Muscle of leg (tissue), 11 donors: ENCODE results near the gene FBL. TPM values are rescaled to one million over a fixed set of nuclear protein-coding genes. Genes with fewer than 3 reads are reported as not detected.
"Not testable (repeated sequence)": the region's sequence is repeated elsewhere in the genome, so short reads cannot be mapped to it uniquely, and the experiment has no call there.

Experiments used
- DNase-seq: peaks from one replicate; pipeline ENCODE4 v3.0.0; 2013
- H3K27ac ChIP-seq: one replicate; pipeline ENCODE4 v1.5.1; 2013; ENCODE audit warnings: mild to moderate bottlenecking, low read length, control low read depth
- H3K27me3 ChIP-seq: one replicate; pipeline ENCODE4 v1.6.1; 2013; ENCODE audit warnings: low read length; ENCODE audit not compliant: control insufficient read depth, insufficient read depth
- H3K36me3 ChIP-seq: one replicate; pipeline ENCODE4 v1.6.1; 2013; ENCODE audit warnings: low read length; ENCODE audit not compliant: control insufficient read depth, insufficient read depth
- H3K4me1 ChIP-seq: one replicate; pipeline ENCODE4 v1.6.1; 2013; ENCODE audit warnings: low read length; ENCODE audit not compliant: control insufficient read depth, insufficient read depth
- H3K4me3 ChIP-seq: one replicate; pipeline ENCODE4 v1.5.1; 2013; ENCODE audit warnings: low read length, control low read depth
- H3K9me3 ChIP-seq: replicated peaks from 2 replicates; pipeline ENCODE4 v1.6.1; 2013; ENCODE audit warnings: low read depth, low read length; ENCODE audit not compliant: control insufficient read depth
- WGBS: methylation state at CpG from one replicate; pipeline ENCODE4 v1.1.5; 2013; ENCODE audit warnings: missing lambda C conversion rate; ENCODE audit not compliant: insufficient coverage; 5-methylcytosine and 5-hydroxymethylcytosine counted together
- polyA plus RNA-seq, 8 donors: library from polyadenylated mRNA; unstranded; fragments of 120-200 nt; gene quantifications; one replicate each; pipeline versions ENCODE4 v1.2.1 to v1.2.3, GENCODE V29; 2013; ENCODE audit warnings: inconsistent platforms in 1 of 8, low replicate concordance in 1 of 8; ENCODE audit not compliant: insufficient read length in 8 of 8, insufficient read depth in 1 of 8
- total RNA-seq: library from RNA; stranded (reverse); fragments of 120-200 nt; gene quantifications from one replicate; pipeline ENCODE4 v1.2.4, GENCODE V29; 2013

FBL gene
- total and polyA plus RNA-seq, 9 donors = 159 to 375 (median 294) TPM

DNA sequence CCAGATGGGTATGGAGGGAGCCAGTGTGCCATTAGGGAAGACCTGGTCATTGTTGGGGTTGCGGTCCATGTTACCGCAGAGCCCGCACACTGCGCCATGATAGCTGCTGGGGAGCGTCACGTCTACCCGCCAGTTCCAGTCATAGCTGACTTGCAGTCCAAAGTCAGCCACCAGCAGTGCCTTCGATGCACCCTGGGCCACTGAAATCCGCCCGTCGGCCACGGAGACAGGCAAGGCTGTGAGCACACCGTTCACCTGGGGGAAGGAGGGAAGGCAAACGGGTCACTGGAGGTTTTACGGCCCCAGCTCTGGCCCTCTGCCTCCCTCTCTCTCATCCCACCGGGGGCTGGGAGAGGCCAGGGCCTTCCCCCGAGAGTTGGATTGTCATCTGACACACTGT lies 31.8 kb upstream of the FBL start:
- H3K9me3 ChIP-seq, DNase-seq, H3K27me3 ChIP-seq, H3K36me3 ChIP-seq, H3K4me3 ChIP-seq, H3K4me1 ChIP-seq, H3K27ac ChIP-seq: not testable (repeated sequence)
- WGBS = 91% methylated on average over 8 of the region's 17 CpGs

- not testable (repeated sequence) for H3K4me1 ChIP-seq, H3K9me3 ChIP-seq, H3K4me3 ChIP-seq, H3K27me3 ChIP-seq, H3K27ac ChIP-seq, H3K36me3 ChIP-seq
- peak; percentile 49 for DNase-seq
- no CpG with 5 or more reads among the region's 14 CpGs for WGBS
These were observed 31.3 kb upstream of the FBL start for GRCh38 chr19:39877488-39877887.

DNA sequence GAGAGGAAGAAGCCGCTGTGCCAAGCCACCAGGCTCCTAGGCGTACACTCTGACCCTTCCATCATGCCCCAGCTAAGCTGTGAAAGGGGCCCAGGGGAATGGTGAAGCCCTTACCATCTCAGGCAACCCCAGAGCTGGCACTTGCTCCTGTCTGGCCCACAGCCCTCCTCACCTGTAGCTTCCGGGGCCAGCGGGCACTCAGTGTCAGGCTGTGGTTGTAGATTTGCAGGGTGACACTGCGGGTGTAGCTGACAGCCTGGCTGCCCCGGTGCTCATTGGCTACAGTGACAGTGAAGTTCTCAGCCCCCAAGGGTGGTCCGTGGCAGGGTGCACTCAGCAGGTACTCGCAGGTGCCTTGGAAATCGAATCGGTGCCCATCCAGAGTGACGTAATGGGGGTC lies 30.3 kb upstream of the FBL start:
- H3K4me3 ChIP-seq, H3K9me3 ChIP-seq, H3K27me3 ChIP-seq, H3K36me3 ChIP-seq, DNase-seq, H3K27ac ChIP-seq, H3K4me1 ChIP-seq: not testable (repeated sequence)
- WGBS = no CpG with 5 or more reads among the region's 11 CpGs

DNA sequence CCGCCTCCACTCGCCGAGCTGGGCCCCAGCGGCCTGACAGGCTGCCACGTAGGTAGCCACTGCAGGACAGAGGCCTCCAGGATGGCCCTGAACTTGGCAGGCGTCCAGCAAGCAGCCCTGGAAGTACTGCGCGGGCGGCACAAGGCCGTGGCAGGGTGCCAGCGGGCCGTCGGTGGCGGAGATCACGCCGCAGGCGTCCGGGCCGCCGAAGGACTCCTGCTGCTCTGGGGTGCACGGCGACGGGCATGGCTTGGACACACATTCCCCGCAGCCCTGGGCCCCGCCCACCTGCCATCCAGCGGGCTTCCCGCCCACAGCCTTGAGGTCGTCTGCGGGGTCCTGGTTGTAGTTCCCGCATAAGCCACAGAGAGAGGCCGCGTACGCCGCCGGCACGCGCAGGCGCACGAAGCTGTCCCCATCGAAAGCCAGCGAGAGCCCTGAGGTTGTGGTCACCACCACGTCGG lies 29.3 kb upstream of the FBL start:
- not testable (repeated sequence) for H3K27me3 ChIP-seq, H3K4me3 ChIP-seq, H3K36me3 ChIP-seq, H3K4me1 ChIP-seq, H3K9me3 ChIP-seq, DNase-seq, H3K27ac ChIP-seq
- 26% methylated on average over 40 of the region's 43 CpGs for WGBS

DNA sequence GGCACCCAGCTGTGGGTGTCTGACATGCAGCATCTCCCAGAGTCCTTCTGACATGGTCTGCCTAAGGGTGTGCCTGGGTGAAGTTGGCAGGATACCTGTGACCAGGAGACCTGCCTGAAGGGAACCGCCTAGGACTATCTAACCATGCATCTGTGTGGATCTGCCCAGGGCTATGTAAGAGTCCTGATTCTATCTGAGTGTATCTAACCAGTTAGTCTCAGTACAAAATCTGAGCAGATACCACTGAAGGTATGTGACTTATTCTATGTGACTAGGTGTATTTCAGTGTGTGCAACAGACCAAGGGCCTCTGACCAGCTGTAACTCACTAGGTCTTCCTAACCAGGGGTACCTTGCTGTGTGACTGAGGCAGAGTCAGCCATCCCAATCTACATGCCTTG lies 28.2 kb upstream of the FBL start:
- Histone ChIP-seq H3K4me3 (no peak overlapping the region), H3K9me3 (no peaks in the 10 kb centered on the region), H3K4me1 (no peaks in the 10 kb centered on the region), H3K36me3 (no peaks in the 10 kb centered on the region), H3K27ac (no peak overlapping the region), H3K27me3 (no peaks in the 10 kb centered on the region)
- DNase-seq = no peak
- WGBS = no CpG with 5 or more reads among the region's 1 CpG

DNA sequence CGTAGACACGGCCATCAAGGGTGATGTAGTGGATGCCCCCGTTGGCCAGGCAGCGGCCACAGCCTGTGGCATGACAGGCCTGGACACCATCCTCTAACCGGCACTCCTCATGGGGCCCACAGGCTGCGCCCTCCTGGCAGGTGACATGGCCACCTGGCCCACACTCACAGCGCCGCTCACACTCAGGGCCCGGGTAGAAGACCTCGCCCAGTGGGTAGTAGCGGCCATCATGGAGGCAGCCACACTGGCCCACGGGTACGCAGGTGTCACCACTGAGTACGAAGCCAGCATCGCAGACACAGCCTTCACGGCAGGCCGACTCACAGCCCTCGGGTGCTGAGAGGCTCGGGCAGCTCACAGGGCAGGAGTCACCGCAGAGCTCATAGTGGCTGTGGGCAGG lies 27.2 kb upstream of the FBL start:
- WGBS = 92% methylated on average over 20 of the region's 20 CpGs
- no peaks in the 10 kb centered on the region for H3K9me3 ChIP-seq
- no peaks in the 10 kb centered on the region for H3K4me1 ChIP-seq
- no peaks in the 10 kb centered on the region for H3K27me3 ChIP-seq
- no peak overlapping the region for H3K4me3 ChIP-seq
- H3K36me3 ChIP-seq = no peaks in the 10 kb centered on the region
- H3K27ac ChIP-seq = no peak overlapping the region
- no peak for DNase-seq

- Histone ChIP-seq H3K27ac (no peak overlapping the region), H3K4me1 (no peaks in the 10 kb centered on the region), H3K9me3 (no peaks in the 10 kb centered on the region), H3K4me3 (no peak overlapping the region), H3K27me3 (no peaks in the 10 kb centered on the region), H3K36me3 (no peaks in the 10 kb centered on the region)
- WGBS = 84% methylated on average over 41 of the region's 47 CpGs
- no peak for DNase-seq
These were observed 26.0 kb upstream of the FBL start for GRCh38 chr19:39871886-39872866.

- no peaks in the 10 kb centered on the region for H3K4me1 ChIP-seq
- no peaks in the 10 kb centered on the region for H3K9me3 ChIP-seq
- no peak for DNase-seq
- 93% methylated on average over 4 of the region's 6 CpGs for WGBS
- no peak overlapping the region for H3K4me3 ChIP-seq
- H3K36me3 ChIP-seq = peaks cover 3% of the 10 kb centered on the region
- no peak overlapping the region for H3K27ac ChIP-seq
- no peaks in the 10 kb centered on the region for H3K27me3 ChIP-seq
These were observed 25.2 kb upstream of the FBL start for GRCh38 chr19:39871362-39871761.

DNA sequence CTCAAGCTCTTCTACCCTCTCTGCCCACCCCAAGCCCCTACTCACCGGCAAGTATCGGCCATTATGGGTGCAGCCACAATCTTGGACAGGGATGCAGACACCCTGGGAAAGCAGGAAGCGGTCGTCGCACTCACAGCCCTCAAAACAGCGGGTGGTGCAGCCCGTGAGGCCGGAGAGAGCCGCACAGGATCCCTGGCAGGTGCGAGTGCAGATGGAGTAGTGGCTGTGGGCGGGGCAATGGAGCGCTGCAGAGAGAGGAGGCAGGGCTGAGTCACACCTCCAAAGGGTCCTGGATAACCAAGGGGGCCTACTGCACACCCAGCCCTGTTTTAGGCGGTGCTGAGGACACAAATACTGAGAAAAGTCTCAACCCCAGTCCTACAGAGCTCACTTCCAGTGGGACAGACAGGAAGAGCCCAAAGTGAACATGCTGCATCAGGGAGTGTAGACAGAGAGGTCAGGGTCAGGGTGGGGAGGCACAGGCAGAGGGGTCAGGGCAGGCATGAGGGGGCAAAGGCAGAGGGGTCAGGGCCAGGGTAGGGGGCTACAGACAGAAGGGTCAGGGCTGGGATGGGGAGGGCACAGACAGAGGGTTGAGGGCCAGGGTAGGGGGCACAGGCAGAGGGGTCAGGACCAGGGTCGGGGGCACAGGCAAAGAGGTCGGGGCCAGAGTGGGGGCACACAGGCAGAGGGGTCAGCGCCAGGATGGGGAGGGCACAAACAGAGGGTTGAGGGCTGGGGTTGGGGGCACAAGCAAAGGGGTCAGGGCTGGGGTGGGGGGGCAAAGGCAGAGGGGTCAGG lies 24.2 kb upstream of the FBL start:
- no peaks in the 10 kb centered on the region for H3K4me1 ChIP-seq
- WGBS = 58% methylated on average over 10 of the region's 16 CpGs
- H3K27ac ChIP-seq = no peak overlapping the region
- no peaks in the 10 kb centered on the region for H3K9me3 ChIP-seq
- peaks cover 3% of the 10 kb centered on the region for H3K36me3 ChIP-seq
- H3K27me3 ChIP-seq = no peaks in the 10 kb centered on the region
- H3K4me3 ChIP-seq = no peak overlapping the region
- DNase-seq = no peak

GRCh38 chr19:39867952-39868351 lies 21.8 kb upstream of the FBL start:
- no peak for DNase-seq
- 80% methylated on average over 1 of the region's 6 CpGs for WGBS
- no peak overlapping the region for H3K27ac ChIP-seq
- H3K9me3 ChIP-seq = no peaks in the 10 kb centered on the region
- no peaks in the 10 kb centered on the region for H3K27me3 ChIP-seq
- H3K4me1 ChIP-seq = no peaks in the 10 kb centered on the region
- no peak overlapping the region for H3K4me3 ChIP-seq
- H3K36me3 ChIP-seq = peaks cover 3% of the 10 kb centered on the region
